Prostate gland (tissue), 2 donors: Measurements from ENCODE around the gene COQ4.

Experiments
- CTCF ChIP-seq, 4 experiments: fragments of 200-600 bp in 2 of 4; fragments of 450-650 bp in 2 of 4; sonication (generic) in 2 of 4; IDR thresholded peaks; 1 replicate in 3 of 4; 2 replicates in 1 of 4; pipeline ENCODE4 v1.5.1; 2016 to 2019; ENCODE audit warnings: antibody characterized with exemption in 4 of 4, mild to moderate bottlenecking in 2 of 4, moderate library complexity in 2 of 4
- POLR2A ChIP-seq: fragments of 450-650 bp; IDR thresholded peaks from one replicate; pipeline ENCODE4 v1.6.1; 2016; ENCODE audit warnings: antibody characterized with exemption, mild to moderate bottlenecking

GRCh38 chr9:128324401-128324800, 1.8 kb downstream of the COQ4 start:
- no peak for TF ChIP-seq CTCF (IDR thresholded peaks at IDR 0.05)
- no peak for TF ChIP-seq POLR2A
